GM12878 (cell line): ENCODE measurements around the gene CRTC3. TPM values are rescaled to one million over a fixed set of nuclear protein-coding genes. Genes with fewer than 3 reads are reported as not detected.

Experiments
- ATAC-seq: fragments of 200-7000 bp; cut with Tn5 transposase; 3 replicates; pipeline ENCODE4 v1.9.1; 2020; ENCODE audit warnings: mild to moderate bottlenecking, moderate library complexity
- BruUV-seq: library from RNA; stranded (reverse); fragments of 400-500 nt; replicated peaks from 2 replicates; lab custom pipeline; 2021; lab: Mats Ljungman, UMichigan
- CTCF ChIA-PET: fragments of 300-600 bp; sonication (Branson Sonifier 250); formaldehyde crosslinking; extraction: SDS; loops from one replicate; lab custom pipeline; 2021; ENCODE audit warnings: inconsistent platforms; lab: Yijun Ruan, JAX
- POLR2A ChIA-PET: fragments of 350-600 bp; formaldehyde crosslinking; extraction: SDS; loops from one replicate; lab custom pipeline; 2021; ENCODE audit warnings: inconsistent platforms; lab: Charles Lee
- RAD21 ChIA-PET: fragments of 300-600 bp; sonication (Branson Sonifier 250); formaldehyde crosslinking; loops from one replicate; lab custom pipeline; 2023; ENCODE audit warnings: antibody characterized with exemption; ENCODE audit not compliant: unreplicated experiment; lab: Charles Lee
- SMC1A ChIA-PET: fragments of 300-600 bp; sonication (Branson Sonifier 250); formaldehyde crosslinking; loops from one replicate; lab custom pipeline; 2023; ENCODE audit not compliant: unreplicated experiment, uncharacterized antibody; lab: Charles Lee
- DNase-seq: peaks from one replicate; pipeline ENCODE4 v3.0.0-alpha.2; 2011; ENCODE audit warnings: low read depth, low spot score
- FAIRE-seq: peaks from 3 replicates; lab custom pipeline; 2011; peaks lifted over from hg19 to GRCh38; lab: Jason Lieb, UNC
- H2AFZ ChIP-seq: 2 replicates; pipeline ENCODE4 v1.6.0; 2011; ENCODE audit warnings: low read depth, low read length, control low read depth; ENCODE audit not compliant: control insufficient read depth
- H3K27ac ChIP-seq: 2 replicates; pipeline ENCODE4 v1.5.1; 2011; ENCODE audit warnings: control low read depth; ENCODE audit not compliant: control insufficient read depth, insufficient read depth
- H3K27me3 ChIP-seq, 2 experiments: replicated peaks in 1 of 2; 2 replicates each; pipeline versions ENCODE4 v1.6.0 to v1.6.1; 2011; ENCODE audit warnings: low read length in 1 of 2; ENCODE audit not compliant: control insufficient read depth in 2 of 2, insufficient read depth in 2 of 2
- H3K36me3 ChIP-seq, 2 experiments: 2 replicates each; pipeline ENCODE4 v1.5.1; 2011; ENCODE audit warnings: low read length in 1 of 2; ENCODE audit not compliant: control insufficient read depth in 2 of 2, insufficient read depth in 2 of 2
- H3K4me1 ChIP-seq: 2 replicates; pipeline ENCODE4 v1.6.1; 2011; ENCODE audit warnings: mild to moderate bottlenecking, low read length, moderate library complexity, mixed read lengths; ENCODE audit not compliant: control insufficient read depth, insufficient read depth
- H3K4me2 ChIP-seq: 2 replicates; pipeline ENCODE4 v1.6.0; 2011; ENCODE audit warnings: control low read depth; ENCODE audit not compliant: control insufficient read depth, insufficient read depth
- H3K4me3 ChIP-seq: fragments of 200-600 bp; sonication (generic); 2 replicates; pipeline ENCODE4 v1.5.1; 2016
- H3K79me2 ChIP-seq: 2 replicates; pipeline ENCODE4 v1.6.0; 2011; ENCODE audit warnings: low read length; ENCODE audit not compliant: control insufficient read depth, insufficient read depth
- H3K9ac ChIP-seq: 2 replicates; pipeline ENCODE4 v1.8.0; 2011; ENCODE audit warnings: low read length, control low read depth, mixed read lengths; ENCODE audit not compliant: control insufficient read depth, insufficient read depth
- H3K9me3 ChIP-seq: replicated peaks from 3 replicates; pipeline ENCODE4 v1.5.1; 2011; ENCODE audit warnings: mild to moderate bottlenecking, low read length; ENCODE audit not compliant: control insufficient read depth, insufficient read depth
- H4K20me1 ChIP-seq: 2 replicates; pipeline ENCODE4 v1.6.0; 2011; ENCODE audit not compliant: control insufficient read depth, insufficient read depth
- ETV6 ChIP-seq, 2 experiments: fragments of 450-650 bp in 1 of 2; IDR thresholded peaks in 1 of 2; conservative IDR thresholded peaks in 1 of 2; 2 replicates each; pipeline ENCODE4 v1.6.1; 2014; ENCODE audit warnings: antibody characterized with exemption in 1 of 2, borderline replicate concordance in 1 of 2, low read depth in 1 of 2, mild to moderate bottlenecking in 1 of 2, moderate library complexity in 1 of 2
- JUNB ChIP-seq: IDR thresholded peaks from 2 replicates; pipeline ENCODE4 v1.6.1; 2016; ENCODE audit warnings: antibody characterized with exemption, mild to moderate bottlenecking
- MTA3 ChIP-seq: IDR thresholded peaks from 2 replicates; pipeline ENCODE4 v1.6.1; 2012; ENCODE audit warnings: low read length, inconsistent platforms, borderline replicate concordance
- NKRF ChIP-seq: fragments of 450-650 bp; conservative IDR thresholded peaks from 2 replicates; pipeline ENCODE4 v1.6.1; 2017; ENCODE audit warnings: mild to moderate bottlenecking, moderate library complexity
- RAD21 ChIP-seq: IDR thresholded peaks from 2 replicates; pipeline ENCODE4 v1.6.1; 2011; ENCODE audit warnings: mild to moderate bottlenecking, low read depth, low read length, moderate library complexity; ENCODE audit not compliant: insufficient read depth
- RUNX3 ChIP-seq: IDR thresholded peaks from 2 replicates; pipeline ENCODE4 v1.6.1; 2012; ENCODE audit warnings: low read length, inconsistent platforms
- YY1 ChIP-seq: IDR thresholded peaks from 2 replicates; pipeline ENCODE4 v1.6.1; 2011; ENCODE audit warnings: low read depth, mild to moderate bottlenecking, low read length
- WGBS: methylation state at CpG from one replicate; pipeline ENCODE4 v1.1.6; 2016; ENCODE audit warnings: low lambda C conversion rate; ENCODE audit not compliant: insufficient replicate concordance, insufficient coverage; ENCODE audit errors: missing lambda C conversion rate; 5-methylcytosine and 5-hydroxymethylcytosine counted together
- in situ Hi-C: fragments of 300-500 bp; cut with MboI; formaldehyde crosslinking; loops from 9 replicates; pipeline ENCODE4 v1.14.3; 2018; ENCODE audit warnings: mixed read lengths
- intact Hi-C: fragments of 100-400 bp; cut with micrococcal nuclease; formaldehyde crosslinking; loops from one replicate; pipeline ENCODE4 v1.14.2; 2022; ENCODE audit not compliant: unreplicated experiment
- polyA plus RNA-seq, 11 experiments: library from polyadenylated mRNA; depleted of rRNA in 4 of 11; unstranded in 6 of 11; stranded (reverse) in 5 of 11; fragments of >200 nt; fragmentation: Nextera tagmentation in 4 of 11; fragmentation: Illumina TruSeq in 1 of 11; extraction: Ambion mirVana in 4 of 11; extraction: Trizol in 1 of 11; gene quantifications; 1 replicate in 1 of 11; 2 replicates in 10 of 11; pipeline versions ENCODE4 v1.2.1 to v1.2.3, GENCODE V29; 2011 to 2016; ENCODE audit warnings: inconsistent platforms in 2 of 11, missing spikeins in 2 of 11, low read depth in 1 of 11
- total RNA-seq, 4 experiments: library from RNA; depleted of rRNA in 3 of 4; stranded (reverse); fragments of >200 nt in 3 of 4; fragmentation: Illumina TruSeq in 1 of 4; extraction: Trizol in 1 of 4; gene quantifications; 2 replicates each; pipeline versions ENCODE4 v1.2.1 to v1.2.3, GENCODE V29; 2013 to 2021

CRTC3 gene
- total and polyA plus RNA-seq, 10 of the 15 experiments (the other 5 are each of a cell fraction or from before 2014, with no cell fraction given): 3.5 to 36.9 (median 18.9) TPM

- ATAC-seq (no peak), DNase-seq (no peak), FAIRE-seq (no peak)
- Histone ChIP-seq H3K27ac (peak overlapping the region; percentile 63), H3K36me3 (peaks cover 1 to 3% of the 10 kb centered on the region in 2 experiments; a peak in 2 of 4 replicates), H3K9me3 (peaks cover 4% of the 10 kb centered on the region; the same call in 2 of the 3 replicates), H3K4me2 (peak overlapping the region; percentile 61), H3K9ac (peak overlapping the region; percentile 38; the same call in 1 of the 2 replicates), H3K27me3 (no peaks in the 10 kb centered on the region), H3K4me3 (peak overlapping the region; percentile 14; the same call in 1 of the 2 replicates), H3K79me2 (peaks cover 24% of the 10 kb centered on the region), H3K4me1 (peaks cover 45% of the 10 kb centered on the region), H4K20me1 (no peaks in the 10 kb centered on the region), H2AFZ (peak overlapping the region; percentile 33; the same call in 1 of the 2 replicates)
- ChIA-PET CTCF (interaction anchor here (1.1 to 2.2 kb wide), 5 partner anchors 9 to 367 kb away, joined by 3 to 14 read pairs (median 4); no protein-coding TSS in a partner anchor), RAD21 (interaction anchor here (0.5 to 2.1 kb wide), 7 partner anchors 9 to 239 kb away, joined by 3 to 11 read pairs (median 3); no protein-coding TSS in a partner anchor), SMC1A (interaction anchor here (1.0 to 3.9 kb wide), 11 partner anchors 8 to 36 kb away, joined by 3 to 19 read pairs (median 6); no protein-coding TSS in a partner anchor), POLR2A (interaction anchor here (2.1 kb wide), 1 partner anchor 8 kb away, joined by 6 read pairs; no protein-coding TSS in a partner anchor)
- in situ Hi-C loops (no loop called here), intact Hi-C loops (loop anchor here (5.0 kb wide), 1 partner anchor 33 kb away; no protein-coding TSS in a partner anchor)
- TF ChIP-seq MTA3 (peak; percentile 46; the same call in 1 of the 2 replicates), NKRF (no peak)
- WGBS: 8% methylated on average over 1 of the region's 2 CpGs
- BruUV-seq: no TSS peak
Observed at GRCh38 chr15:90564590-90564989, 34.9 kb downstream of the CRTC3 start.

DNA sequence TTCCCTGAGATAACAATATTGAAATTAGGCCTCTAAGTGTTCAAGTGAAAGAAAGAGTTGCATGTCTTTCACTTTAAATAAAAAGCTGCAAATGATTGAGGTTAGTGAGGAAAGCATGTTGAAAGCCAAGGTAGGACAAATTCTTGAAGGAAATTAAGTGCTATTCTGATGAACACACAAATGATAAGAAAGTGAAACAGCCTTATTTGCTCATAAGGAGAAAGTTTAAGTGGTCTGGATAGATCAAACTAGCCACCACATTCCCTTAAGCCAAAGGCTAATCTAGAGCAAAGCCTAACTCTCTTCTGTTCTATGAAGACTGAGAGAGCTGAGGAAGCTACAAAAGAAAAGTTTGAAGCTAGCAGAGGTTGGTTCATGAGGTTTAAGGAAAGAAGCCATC lies 36.1 kb downstream of the CRTC3 start:
- SMC1A ChIA-PET: interaction anchor here (0.6 to 3.9 kb wide), 4 partner anchors 9 to 260 kb away, joined by 3 to 19 read pairs (median 3); no protein-coding TSS in a partner anchor
- H4K20me1 ChIP-seq: no peaks in the 10 kb centered on the region
- in situ Hi-C loops (no loop called here), intact Hi-C loops (no loop called here)
- DNase-seq (no peak), FAIRE-seq (no peak), ATAC-seq (peak; percentile 18)
- peaks cover 24% of the 10 kb centered on the region for H3K79me2 ChIP-seq
- BruUV-seq: no TSS peak
- CTCF ChIA-PET: no interaction called here
- H3K4me1 ChIP-seq: peaks cover 48% of the 10 kb centered on the region
- 0 out of 2 replicates have a peak, but pooled peaks have one; percentile 24 for TF ChIP-seq JUNB
- no peak for TF ChIP-seq YY1
- TF ChIP-seq ETV6 (conservative IDR thresholded peaks at IDR 0.05 in 1 of 2, IDR thresholded peaks at IDR 0.05 in 1 of 2; ENCODE audit: borderline replicate concordance in 1 of 2, low read depth in 1 of 2): 0 out of 4 replicates have a peak, but pooled peaks of 1 of the 2 experiments have one; percentile 17
- no peak for TF ChIP-seq RAD21
- peak; percentile 57 for TF ChIP-seq RUNX3
- H3K4me2 ChIP-seq: peak overlapping the region; percentile 58; the same call in 1 of the 2 replicates
- H3K27ac ChIP-seq: peak overlapping the region; percentile 62
- RAD21 ChIA-PET: interaction anchor here (1.0 kb wide), 1 partner anchor 30 kb away, joined by 3 read pairs; no protein-coding TSS in a partner anchor
- H3K4me3 ChIP-seq: no peak overlapping the region
- H3K9ac ChIP-seq: no peak overlapping the region
- peaks cover 4% of the 10 kb centered on the region; the same call in 2 of the 3 replicates for H3K9me3 ChIP-seq
- POLR2A ChIA-PET: no interaction called here
- no peaks in the 10 kb centered on the region for H3K27me3 ChIP-seq
- H3K36me3 ChIP-seq: peaks cover 1 to 3% of the 10 kb centered on the region in 2 experiments; a peak in 2 of 4 replicates
- H2AFZ ChIP-seq: no peak overlapping the region; the same call in 1 of the 2 replicates
